ENCODE data around the gene OPRL1. TPM values are rescaled to one million over a fixed set of nuclear protein-coding genes. Genes with fewer than 3 reads are reported as not detected.

Gene OPRL1
- total RNA-seq, 4 donors from 2014 or later, result 0.15 to 0.88 (median 0.28) TPM

DNA sequence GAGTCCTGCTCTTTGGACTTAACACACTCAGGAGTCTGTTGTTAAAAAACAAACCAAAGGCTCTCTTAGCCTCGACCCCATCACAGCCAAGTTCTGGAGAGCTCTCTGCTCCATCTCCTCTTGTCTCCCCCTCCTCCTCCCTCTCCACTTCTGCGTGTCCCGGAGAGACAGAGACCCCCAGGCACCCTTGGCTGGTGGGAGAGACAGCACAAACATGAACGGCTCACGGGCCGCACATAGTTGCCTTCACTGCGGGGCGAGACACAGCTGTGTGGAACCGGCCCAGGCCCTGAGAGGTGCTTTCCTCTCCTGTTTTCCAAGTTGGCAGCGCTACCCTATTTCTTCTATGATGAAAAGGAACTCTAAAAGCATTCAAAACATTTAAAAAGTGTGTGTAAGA is 61.1 kb downstream of the OPRL1 start:
- 51 to 69% methylated on average over 10 of the region's 10 CpGs for WGBS, 2 donors
- no peak for TF ChIP-seq CTCF (IDR thresholded peaks at IDR 0.05)
- TF ChIP-seq POLR2A (IDR thresholded peaks at IDR 0.05), result no peak
- no peak overlapping the region for H3K4me3 ChIP-seq (ENCODE audit: low read depth, poor library complexity, severe bottlenecking)
- intact Hi-C loops (cut with DNase I; ENCODE audit: low total_unique reads), result no loop called here
- peak in 1 of 2 donors; percentile 49 for DNase-seq (ENCODE audit: low spot score in 2 of 2)

DNA sequence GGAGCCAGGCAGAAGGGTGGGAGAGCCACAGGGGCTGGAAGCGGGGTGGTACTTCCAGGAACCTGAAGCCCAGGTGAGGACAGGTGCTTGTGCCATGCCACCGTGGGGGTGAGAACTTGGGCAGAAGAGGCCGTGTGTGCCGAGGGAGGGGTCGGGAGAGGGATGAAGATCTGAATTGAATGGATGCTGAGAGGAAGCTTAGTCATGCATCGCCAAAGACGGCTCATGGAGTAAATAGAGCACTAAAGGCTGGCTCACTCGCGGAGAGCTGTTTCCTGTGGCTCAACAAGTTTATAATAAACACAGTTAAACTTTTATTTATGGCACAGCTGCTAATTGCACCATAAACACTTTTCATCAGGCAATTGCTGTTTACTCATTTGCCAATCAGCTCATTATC is 62.7 kb downstream of the OPRL1 start:
- no peak for TF ChIP-seq POLR2A (IDR thresholded peaks at IDR 0.05)
- TF ChIP-seq CTCF (IDR thresholded peaks at IDR 0.05), result no peak
- peak in 1 of 2 donors; percentile 50 for DNase-seq (ENCODE audit: low spot score in 2 of 2)
- intact Hi-C loops (cut with DNase I; ENCODE audit: low total_unique reads), result no loop called here
- 23 to 28% methylated on average over 9 of the region's 9 CpGs for WGBS, 2 donors
- no peak overlapping the region for H3K4me3 ChIP-seq (ENCODE audit: low read depth, poor library complexity, severe bottlenecking)

DNA sequence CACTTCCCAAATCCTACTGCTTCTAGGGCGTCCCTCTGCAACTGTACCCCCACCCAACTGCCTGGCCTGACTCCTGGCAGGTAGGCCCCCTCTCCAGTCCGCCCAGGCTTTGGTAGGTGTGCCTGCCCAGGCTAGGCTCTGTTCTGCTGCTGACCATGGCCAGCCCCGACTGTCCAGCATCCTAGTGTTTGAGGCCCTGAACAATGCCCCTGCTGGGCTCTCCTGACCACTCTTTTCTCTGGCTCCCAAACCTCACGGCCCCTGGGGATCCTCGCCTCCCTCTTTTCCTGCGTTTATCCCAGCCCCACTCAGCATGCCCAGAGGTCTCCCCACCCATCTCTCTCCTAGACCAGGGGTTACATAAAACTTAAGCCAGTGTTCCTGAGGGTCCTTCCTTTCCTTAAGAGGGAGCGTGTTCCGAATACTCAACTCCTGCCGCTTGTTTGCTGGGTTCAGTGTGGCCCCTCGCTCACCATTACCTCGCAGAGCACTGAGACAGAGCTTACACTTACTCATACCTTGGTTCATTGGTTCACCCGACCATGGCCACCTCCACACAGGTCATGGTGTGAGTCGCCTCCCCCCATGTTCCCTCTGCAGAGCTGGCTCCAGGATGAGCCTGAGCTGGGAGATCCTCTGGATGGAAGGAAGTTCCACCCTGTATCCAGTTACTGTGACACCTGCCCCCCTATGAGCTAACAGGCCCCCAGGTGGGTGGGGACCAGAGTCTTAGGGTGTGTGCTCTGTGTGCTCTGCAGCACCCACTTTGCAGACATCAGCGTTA is 63.3 kb downstream of the OPRL1 start:
- intact Hi-C loops (cut with DNase I; ENCODE audit: low total_unique reads), result no loop called here
- H3K4me3 ChIP-seq (ENCODE audit: low read depth, poor library complexity, severe bottlenecking), result no peak overlapping the region
- DNase-seq (ENCODE audit: low spot score in 2 of 2), result peak in 1 of 2 donors; percentile 68
- 73% methylated on average over 14 of the region's 14 CpGs for WGBS, 2 donors
- TF ChIP-seq CTCF (IDR thresholded peaks at IDR 0.05), result no peak
- TF ChIP-seq POLR2A (IDR thresholded peaks at IDR 0.05), result no peak

DNA sequence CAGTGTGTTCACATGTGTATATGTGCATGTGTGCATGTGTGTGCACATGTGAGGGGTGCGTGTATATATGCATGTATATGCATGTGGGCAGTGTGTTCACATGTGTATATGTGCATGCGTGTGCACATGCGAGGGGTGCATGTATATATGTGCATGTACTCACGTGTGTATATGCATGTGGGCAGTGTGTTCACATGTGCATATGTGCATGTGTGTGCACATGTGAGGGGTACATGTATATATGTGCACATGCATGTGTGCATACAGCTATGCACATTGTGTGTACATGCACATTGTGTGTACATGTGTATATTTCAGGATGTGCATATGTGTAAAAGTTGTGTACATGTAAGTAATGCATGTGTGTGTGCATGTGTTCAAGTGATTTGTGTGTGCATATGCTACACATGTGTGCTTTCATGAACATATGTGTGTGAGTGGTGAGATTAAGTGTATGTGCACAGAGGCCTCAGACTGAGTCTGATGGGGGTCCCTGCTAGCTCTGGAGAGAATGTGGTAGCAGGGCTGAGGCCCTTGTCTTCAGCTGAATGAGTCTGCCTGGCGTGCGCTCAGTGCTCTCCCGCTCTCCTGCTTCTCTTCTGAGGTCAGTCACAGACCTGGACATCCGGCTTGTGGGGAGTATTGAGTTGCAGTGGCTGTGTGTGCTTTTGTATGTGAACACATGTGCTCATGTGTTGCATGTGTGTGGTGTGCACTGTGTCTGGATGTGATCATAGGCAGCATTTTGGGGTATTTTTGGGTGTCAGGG is 64.4 kb downstream of the OPRL1 start:
- intact Hi-C loops (cut with DNase I; ENCODE audit: low total_unique reads), result no loop called here
- DNase-seq (ENCODE audit: low spot score in 2 of 2), result peak in 1 of 2 donors; percentile 53
- 82 to 97% methylated on average over 8 of the region's 8 CpGs for WGBS, 2 donors
- no peak overlapping the region for H3K4me3 ChIP-seq (ENCODE audit: low read depth, poor library complexity, severe bottlenecking)
- no peak for TF ChIP-seq POLR2A (IDR thresholded peaks at IDR 0.05)
- TF ChIP-seq CTCF (IDR thresholded peaks at IDR 0.05), result no peak

GRCh38 chr20:64145458-64146300 is 65.8 kb downstream of the OPRL1 start:
- TF ChIP-seq CTCF (IDR thresholded peaks at IDR 0.05) (no peak), POLR2A (IDR thresholded peaks at IDR 0.05) (no peak)
- peak in 1 of 2 donors; percentile 76 for DNase-seq (ENCODE audit: low spot score in 2 of 2)
- intact Hi-C loops (cut with DNase I; ENCODE audit: low total_unique reads), result no loop called here
- no peak overlapping the region for H3K4me3 ChIP-seq (ENCODE audit: low read depth, poor library complexity, severe bottlenecking)
- whole genome bisulfite sequencing, 2 donors, result 87 to 92% methylated on average over 17 of the region's 17 CpGs

All from lower leg skin (tissue), 4 donors.